Right atrium auricular region (tissue), 2 donors: ENCODE data around the gene TEX35. TPM values are rescaled to one million over a fixed set of nuclear protein-coding genes. Genes with fewer than 3 reads are reported as not detected.

Experiments
- DNase-seq: peaks from one replicate; pipeline ENCODE4 v3.0.0-alpha.2; 2019; ENCODE audit warnings: low spot score
- H3K27ac ChIP-seq, 2 donors: fragments of 200-600 bp; sonication (generic); 1 replicate in 1 of 2; 2 replicates in 1 of 2; pipeline ENCODE4 v1.5.1; 2016 to 2019
- H3K27me3 ChIP-seq, 2 donors: fragments of 200-600 bp; sonication (generic); one replicate each; pipeline versions ENCODE4 v1.5.1 to v1.6.0; 2017 to 2019
- H3K36me3 ChIP-seq: fragments of 200-600 bp; sonication (generic); one replicate; pipeline ENCODE4 v1.5.1; 2016
- H3K4me1 ChIP-seq, 2 donors: fragments of 200-600 bp; sonication (generic); one replicate each; pipeline versions ENCODE4 v1.5.1 to v1.6.0; 2017 to 2019
- H3K4me3 ChIP-seq, 2 donors: fragments of 200-600 bp; sonication (generic); 1 replicate in 1 of 2; 2 replicates in 1 of 2; pipeline ENCODE4 v1.5.1; 2017 to 2019; ENCODE audit warnings: mild to moderate bottlenecking in 1 of 2, moderate library complexity in 1 of 2
- H3K9me3 ChIP-seq, 2 donors: fragments of 200-600 bp; sonication (generic); one replicate each; pipeline ENCODE4 v1.5.1; 2019
- total RNA-seq, 2 donors: library from RNA; depleted of rRNA; stranded (reverse); fragments of >200 nt; gene quantifications; one replicate each; pipeline ENCODE4 v1.1.0, GENCODE V29; 2016
- TF ChIP-seq, protein P1 (sequence below), 2 donors: fragments of 200-600 bp; sonication (generic); IDR thresholded peaks; one replicate each; pipeline ENCODE4 v1.5.1; 2019; ENCODE audit warnings: antibody characterized with exemption in 2 of 2

Gene TEX35
- total RNA-seq, 2 donors from 2014 or later = 0.33 TPM; not detected in 1

DNA sequence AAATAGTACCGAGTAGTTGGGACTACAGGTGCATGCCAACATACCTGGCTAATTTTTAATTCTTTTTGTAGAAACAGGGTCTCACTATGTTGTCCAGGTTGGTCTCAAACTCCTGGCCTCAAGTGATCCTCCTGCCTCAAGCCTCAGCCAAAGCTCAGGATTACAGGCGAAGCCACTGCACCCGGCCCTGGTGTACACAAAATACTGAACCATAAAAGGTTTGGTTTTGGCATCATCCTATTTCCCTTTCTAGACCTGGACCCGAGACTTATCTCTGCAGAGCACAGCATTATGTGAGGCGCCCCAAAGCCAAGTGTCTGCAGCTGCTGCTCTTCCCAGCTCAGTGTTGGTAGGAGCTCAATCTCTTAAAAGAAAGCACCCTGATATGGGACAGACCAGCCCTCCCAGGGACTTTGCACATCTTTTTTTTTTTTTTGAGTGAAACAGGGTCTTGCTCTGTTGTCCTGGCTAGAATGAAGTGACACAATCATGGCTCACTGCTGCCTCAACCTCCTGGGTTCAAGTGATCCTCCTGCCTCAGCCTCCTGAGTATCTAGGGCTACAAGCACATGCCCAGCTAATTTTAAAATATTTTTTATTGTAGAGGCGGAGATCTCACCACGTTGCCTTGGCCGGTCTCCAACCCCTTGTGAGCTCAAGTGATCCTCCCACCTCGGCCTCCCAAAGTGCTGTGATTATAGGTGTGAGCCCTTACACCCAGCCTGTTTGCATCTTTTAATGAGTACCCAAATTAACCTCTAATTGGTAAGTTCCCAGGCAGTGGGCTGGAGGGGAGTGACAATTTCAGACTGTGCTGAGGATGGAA, 20.4 kb downstream of the TEX35 start:
- H3K27me3 ChIP-seq = no peaks in the 10 kb centered on the region
- H3K36me3 ChIP-seq = no peaks in the 10 kb centered on the region
- no peaks in the 10 kb centered on the region for H3K9me3 ChIP-seq
- TF ChIP-seq, protein P1, sequence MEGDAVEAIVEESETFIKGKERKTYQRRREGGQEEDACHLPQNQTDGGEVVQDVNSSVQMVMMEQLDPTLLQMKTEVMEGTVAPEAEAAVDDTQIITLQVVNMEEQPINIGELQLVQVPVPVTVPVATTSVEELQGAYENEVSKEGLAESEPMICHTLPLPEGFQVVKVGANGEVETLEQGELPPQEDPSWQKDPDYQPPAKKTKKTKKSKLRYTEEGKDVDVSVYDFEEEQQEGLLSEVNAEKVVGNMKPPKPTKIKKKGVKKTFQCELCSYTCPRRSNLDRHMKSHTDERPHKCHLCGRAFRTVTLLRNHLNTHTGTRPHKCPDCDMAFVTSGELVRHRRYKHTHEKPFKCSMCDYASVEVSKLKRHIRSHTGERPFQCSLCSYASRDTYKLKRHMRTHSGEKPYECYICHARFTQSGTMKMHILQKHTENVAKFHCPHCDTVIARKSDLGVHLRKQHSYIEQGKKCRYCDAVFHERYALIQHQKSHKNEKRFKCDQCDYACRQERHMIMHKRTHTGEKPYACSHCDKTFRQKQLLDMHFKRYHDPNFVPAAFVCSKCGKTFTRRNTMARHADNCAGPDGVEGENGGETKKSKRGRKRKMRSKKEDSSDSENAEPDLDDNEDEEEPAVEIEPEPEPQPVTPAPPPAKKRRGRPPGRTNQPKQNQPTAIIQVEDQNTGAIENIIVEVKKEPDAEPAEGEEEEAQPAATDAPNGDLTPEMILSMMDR (IDR thresholded peaks at IDR 0.05) = no peak
- H3K27ac ChIP-seq = no peak overlapping the region
- DNase-seq = peak; percentile 52
- H3K4me3 ChIP-seq = no peak overlapping the region
- H3K4me1 ChIP-seq = peaks cover 0 to 35% of the 10 kb centered on the region in 2 donors

DNA sequence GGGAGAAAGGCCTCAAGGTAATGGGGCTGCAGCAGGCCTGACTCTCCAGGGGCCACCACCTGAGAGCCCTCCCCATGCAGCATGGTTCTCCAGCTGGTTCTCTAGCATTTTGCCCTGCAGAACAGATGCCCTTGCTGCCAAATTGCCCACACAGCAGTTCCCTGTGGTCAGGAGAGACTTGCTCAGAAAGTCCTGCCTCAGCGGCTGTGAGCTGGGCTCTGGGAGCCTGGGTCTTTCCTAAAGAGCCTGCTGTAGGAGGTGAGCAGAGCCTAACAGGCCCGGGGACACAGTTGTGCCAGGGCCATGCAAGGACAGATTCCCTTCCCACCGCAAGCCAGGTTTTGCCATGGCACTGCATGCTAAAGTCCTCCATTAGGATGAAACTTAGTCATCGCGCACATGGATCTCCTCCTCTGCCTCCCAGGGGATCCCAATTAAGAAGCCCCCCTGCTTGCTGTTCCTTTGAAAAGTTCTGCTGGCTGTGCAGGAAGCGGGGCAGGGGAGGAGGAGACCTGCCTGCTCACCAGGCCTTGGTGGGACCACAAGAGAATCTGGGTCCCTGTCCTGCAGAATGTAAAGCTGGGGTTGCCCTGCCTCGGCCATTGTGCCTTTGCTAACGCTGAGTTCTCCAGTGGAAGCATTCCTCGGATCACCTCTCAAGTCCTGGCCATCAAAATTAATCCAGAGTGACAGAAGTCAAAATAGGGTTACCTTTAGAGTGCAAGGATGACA, 21.4 kb downstream of the TEX35 start:
- Histone ChIP-seq H3K4me3 (no peak overlapping the region), H3K27ac (no peak overlapping the region), H3K27me3 (no peaks in the 10 kb centered on the region), H3K36me3 (no peaks in the 10 kb centered on the region), H3K4me1 (peaks cover 0 to 44% of the 10 kb centered on the region in 2 donors), H3K9me3 (no peaks in the 10 kb centered on the region)
- TF ChIP-seq, protein P1 (IDR thresholded peaks at IDR 0.05) = no peak
- no peak for DNase-seq

DNA sequence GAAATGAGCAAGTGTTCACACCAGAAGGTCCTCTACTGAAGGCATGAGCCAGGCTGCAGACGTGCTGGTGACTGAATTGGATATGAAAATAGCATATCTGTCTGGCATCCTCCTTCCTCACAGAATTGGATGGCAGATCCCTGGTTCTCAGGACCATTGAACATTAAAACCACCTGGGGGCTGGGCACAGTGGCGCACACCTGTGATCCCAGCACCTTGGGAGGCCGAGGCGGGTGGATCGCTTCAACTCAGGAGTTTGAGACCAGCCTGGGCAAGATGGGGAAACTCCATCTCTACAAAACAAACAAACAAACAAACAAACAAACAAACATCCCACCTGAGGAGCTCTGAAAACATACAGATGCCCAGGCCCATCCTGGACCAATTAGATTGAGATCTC, 23.4 kb downstream of the TEX35 start:
- TF ChIP-seq, protein P1 (IDR thresholded peaks at IDR 0.05) = no peak
- no peaks in the 10 kb centered on the region for H3K27me3 ChIP-seq
- peaks cover 0 to 38% of the 10 kb centered on the region in 2 donors for H3K4me1 ChIP-seq
- peak overlapping the region; percentile 60 to 93 for H3K27ac ChIP-seq
- no peak overlapping the region for H3K4me3 ChIP-seq
- DNase-seq = no peak
- no peaks in the 10 kb centered on the region for H3K36me3 ChIP-seq
- H3K9me3 ChIP-seq = no peaks in the 10 kb centered on the region

DNA sequence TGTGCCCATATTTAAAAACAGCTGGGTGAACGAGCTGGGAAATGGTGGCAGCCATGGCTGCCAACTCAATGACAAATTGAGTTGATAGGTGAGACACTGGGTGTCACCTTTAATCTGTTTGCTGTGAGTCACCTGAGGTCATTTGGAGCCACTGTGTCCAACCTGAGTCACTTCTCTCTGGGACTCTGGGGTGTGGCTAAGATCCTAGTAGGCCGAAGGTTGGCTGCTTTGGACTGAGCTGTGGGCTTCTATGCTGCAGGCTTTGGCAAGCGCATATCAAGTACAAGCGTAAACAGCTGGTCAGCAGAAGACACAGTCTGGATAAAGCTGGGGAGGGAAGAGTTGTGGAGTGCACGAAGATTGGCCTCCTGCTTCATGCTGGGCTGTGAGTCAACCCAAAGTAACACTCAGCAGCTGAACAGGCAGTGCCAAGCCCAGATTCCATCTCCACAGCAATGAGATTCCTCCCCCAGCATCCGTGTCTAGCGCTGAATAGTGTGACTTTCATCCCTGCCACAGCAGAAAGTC, 24.0 kb downstream of the TEX35 start:
- no peaks in the 10 kb centered on the region for H3K9me3 ChIP-seq
- peak; percentile 86 for DNase-seq
- H3K4me1 ChIP-seq = peaks cover 0 to 37% of the 10 kb centered on the region in 2 donors
- H3K27ac ChIP-seq = peak overlapping the region; percentile 60 to 93
- H3K4me3 ChIP-seq = no peak overlapping the region
- TF ChIP-seq, protein P1 (IDR thresholded peaks at IDR 0.05) = no peak
- H3K36me3 ChIP-seq = no peaks in the 10 kb centered on the region
- H3K27me3 ChIP-seq = no peaks in the 10 kb centered on the region

DNA sequence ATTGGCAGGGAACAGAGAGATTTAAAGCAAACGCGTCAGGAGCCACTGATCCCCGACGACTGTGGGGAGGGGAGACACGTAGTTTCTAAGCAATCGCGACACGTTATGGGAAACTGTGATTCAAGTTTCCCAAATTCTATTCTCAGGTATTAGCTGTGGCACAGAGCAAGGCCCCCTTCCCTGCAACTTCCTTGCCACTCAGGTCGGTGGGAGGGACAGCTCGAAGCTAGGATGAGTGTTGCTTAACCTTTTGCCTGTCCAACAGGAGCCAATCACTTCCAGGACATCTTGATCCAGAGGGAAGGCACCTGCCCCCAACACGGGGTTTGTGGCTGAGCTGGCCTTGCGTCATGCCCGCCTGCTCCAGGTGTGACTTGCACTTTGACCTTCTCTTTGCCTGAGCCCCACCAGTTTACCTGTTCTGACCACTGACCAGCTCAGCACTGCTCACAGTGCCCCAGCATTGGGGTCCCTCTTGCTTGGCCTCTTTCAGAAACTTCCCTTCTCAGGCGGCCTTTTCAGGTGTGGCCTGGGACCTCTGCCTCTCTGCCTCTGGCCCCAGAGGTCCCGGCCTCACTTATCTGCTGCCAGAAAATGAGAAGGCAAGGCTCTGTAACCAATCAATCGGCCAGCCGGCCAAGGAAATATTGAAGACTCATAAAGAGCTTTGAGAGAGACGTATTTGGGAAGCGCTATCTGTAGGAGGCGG, 24.6 kb downstream of the TEX35 start:
- Histone ChIP-seq H3K9me3 (no peaks in the 10 kb centered on the region), H3K4me3 (no peak overlapping the region), H3K27me3 (no peaks in the 10 kb centered on the region), H3K36me3 (no peaks in the 10 kb centered on the region), H3K4me1 (peaks cover 0 to 33% of the 10 kb centered on the region in 2 donors), H3K27ac (peak overlapping the region; percentile 60 to 93)
- TF ChIP-seq, protein P1 (IDR thresholded peaks at IDR 0.05) = no peak
- DNase-seq = no peak
